Colonic mucosa (tissue), 4 donors: ENCODE measurements around the gene KLK11. TPM values are rescaled to one million over a fixed set of nuclear protein-coding genes. Genes with fewer than 3 reads are reported as not detected.

Experiments used
- DNase-seq: peaks from one replicate; pipeline ENCODE4 v3.0.0-alpha.2; 2020
- H3K27ac ChIP-seq: fragments of 200-600 bp; one replicate; pipeline ENCODE4 v1.8.0; 2021
- H3K27me3 ChIP-seq: fragments of 200-600 bp; one replicate; pipeline ENCODE4 v1.8.0; 2021
- H3K36me3 ChIP-seq: fragments of 200-600 bp; one replicate; pipeline ENCODE4 v1.8.0; 2021
- H3K4me1 ChIP-seq: fragments of 200-600 bp; one replicate; pipeline ENCODE4 v1.8.0; 2021; ENCODE audit warnings: mild to moderate bottlenecking
- H3K4me3 ChIP-seq: fragments of 200-600 bp; one replicate; pipeline ENCODE4 v1.8.0; 2021
- H3K9ac ChIP-seq, 2 donors: one replicate each; pipeline ENCODE4 v1.7.0; 2013; ENCODE audit warnings: control low read depth in 2 of 2, low read depth in 2 of 2, low read length in 2 of 2
- H3K9me3 ChIP-seq: fragments of 200-600 bp; one replicate; pipeline ENCODE4 v1.8.0; 2021
- CTCF ChIP-seq: fragments of 200-600 bp; IDR thresholded peaks from one replicate; pipeline ENCODE4 v1.8.0; 2022; ENCODE audit warnings: antibody characterized with exemption, mild to moderate bottlenecking
- intact Hi-C: fragments of 100-400 bp; cut with DNase I; formaldehyde crosslinking; loops from one replicate; pipeline ENCODE4 v1.14.1; 2022
- total RNA-seq, 2 donors: library from RNA; stranded (reverse); fragmentation: NEBNext Ultra II Directional in 1 of 2; extraction: Animal tissue kit (Norgen Biotek cat#: 25700) in 1 of 2; gene quantifications; one replicate each; pipeline ENCODE4 v1.2.1, GENCODE V29; 2021
- donor health status: healthy.
- donor health status: DM: no; HTN: no; CAD: no.
- donor health status: DM: no; HTN: no; CAD: no.

KLK11 gene
- total RNA-seq, 2 donors from 2014 or later = 0.88 to 0.94 TPM

- Histone ChIP-seq H3K27me3 (no peaks in the 10 kb centered on the region), H3K36me3 (no peaks in the 10 kb centered on the region), H3K9me3 (no peaks in the 10 kb centered on the region), H3K9ac (no peak overlapping the region), H3K27ac (no peak overlapping the region), H3K4me1 (no peaks in the 10 kb centered on the region), H3K4me3 (no peak overlapping the region)
- no peak for DNase-seq
- intact Hi-C loops = no loop called here
- TF ChIP-seq CTCF = no peak
Measured at GRCh38 chr19:51010066-51010795, 16.2 kb downstream of the KLK11 start.

GRCh38 chr19:51009061-51009891, 17.1 kb downstream of the KLK11 start:
- Histone ChIP-seq H3K4me3 (no peak overlapping the region), H3K9ac (no peak overlapping the region), H3K27ac (no peak overlapping the region), H3K27me3 (no peaks in the 10 kb centered on the region), H3K36me3 (no peaks in the 10 kb centered on the region), H3K4me1 (no peaks in the 10 kb centered on the region), H3K9me3 (no peaks in the 10 kb centered on the region)
- no peak for DNase-seq
- no peak for TF ChIP-seq CTCF
- intact Hi-C loops = no loop called here

- H3K36me3 ChIP-seq = no peaks in the 10 kb centered on the region
- no peak for DNase-seq
- no peaks in the 10 kb centered on the region for H3K4me1 ChIP-seq
- TF ChIP-seq CTCF = no peak
- no peak overlapping the region for H3K9ac ChIP-seq
- H3K27me3 ChIP-seq = no peaks in the 10 kb centered on the region
- H3K9me3 ChIP-seq = no peaks in the 10 kb centered on the region
- intact Hi-C loops = no loop called here
- H3K4me3 ChIP-seq = no peak overlapping the region
- no peak overlapping the region for H3K27ac ChIP-seq
Measured at GRCh38 chr19:51007488-51007887, 18.9 kb downstream of the KLK11 start.

GRCh38 chr19:51006406-51006805, 20.0 kb downstream of the KLK11 start:
- H3K27me3 ChIP-seq = no peaks in the 10 kb centered on the region
- no peak for TF ChIP-seq CTCF

GRCh38 chr19:51005248-51005647, 21.2 kb downstream of the KLK11 start:
- no peak for TF ChIP-seq CTCF
- no peak for DNase-seq
- intact Hi-C loops = no loop called here
- Histone ChIP-seq H3K36me3 (no peaks in the 10 kb centered on the region), H3K27ac (no peak overlapping the region), H3K4me3 (no peak overlapping the region), H3K27me3 (no peaks in the 10 kb centered on the region), H3K9ac (no peak overlapping the region), H3K4me1 (no peaks in the 10 kb centered on the region), H3K9me3 (no peaks in the 10 kb centered on the region)

More at GRCh38 chr19:51006406-51006805, 20.0 kb downstream of the KLK11 start:
- H3K4me1 ChIP-seq = no peaks in the 10 kb centered on the region
- no peaks in the 10 kb centered on the region for H3K36me3 ChIP-seq
- no peak overlapping the region for H3K9ac ChIP-seq
- intact Hi-C loops = no loop called here
- H3K27ac ChIP-seq = no peak overlapping the region
- no peak for DNase-seq
- no peaks in the 10 kb centered on the region for H3K9me3 ChIP-seq
- no peak overlapping the region for H3K4me3 ChIP-seq
